Globus pallidus (tissue), 1 donor: ENCODE data around the gene BIN1.
"Not testable (repeated sequence)": the region's sequence is repeated elsewhere in the genome, so short reads cannot be mapped to it uniquely, and the experiment has no call there.

Experiments used
- DNase-seq: peaks from one replicate; pipeline ENCODE4 v3.0.0-alpha.2; 2015; ENCODE audit warnings: low spot score

The BIN1 gene

GRCh38 chr2:127046579-127046978 is 60.4 kb downstream of the BIN1 start:
- no peak for DNase-seq

- DNase-seq: no peak
Observed at GRCh38 chr2:127045792-127046501, 61.0 kb downstream of the BIN1 start.

DNA sequence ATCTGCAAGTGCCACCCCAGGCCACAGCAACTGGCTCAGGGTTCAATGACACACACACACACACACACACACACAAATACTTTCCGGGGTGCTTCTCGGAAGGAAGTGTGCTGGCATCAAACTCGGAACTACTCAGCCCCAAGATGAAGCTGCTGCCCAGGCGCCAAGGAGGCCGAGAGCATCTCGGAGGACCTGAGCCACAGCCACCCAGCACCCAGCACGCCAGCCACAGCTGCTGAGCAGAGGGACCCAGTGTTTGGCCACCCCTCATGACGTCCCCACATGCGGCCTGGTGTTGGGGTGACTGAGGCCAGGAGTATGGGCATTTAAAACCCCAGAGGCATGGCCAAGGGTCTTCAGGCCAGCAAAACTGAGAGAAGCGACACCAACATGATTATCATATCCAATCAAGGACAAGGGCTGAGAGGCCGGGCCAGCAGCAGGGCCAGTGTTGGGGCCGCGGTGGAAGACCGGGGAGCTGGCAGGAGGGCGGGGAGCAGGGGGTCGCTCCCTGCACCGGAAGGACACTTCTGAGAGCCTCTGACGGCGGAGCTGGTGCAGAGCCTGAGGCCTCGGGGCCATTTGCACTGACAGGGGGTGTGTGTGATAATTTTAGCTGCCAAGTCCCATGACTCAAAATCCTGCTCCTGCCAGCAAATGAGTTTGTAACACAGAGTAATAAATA is 61.8 kb downstream of the BIN1 start:
- DNase-seq: no peak

GRCh38 chr2:127044165-127044718 is 62.7 kb downstream of the BIN1 start:
- DNase-seq: no peak

DNA sequence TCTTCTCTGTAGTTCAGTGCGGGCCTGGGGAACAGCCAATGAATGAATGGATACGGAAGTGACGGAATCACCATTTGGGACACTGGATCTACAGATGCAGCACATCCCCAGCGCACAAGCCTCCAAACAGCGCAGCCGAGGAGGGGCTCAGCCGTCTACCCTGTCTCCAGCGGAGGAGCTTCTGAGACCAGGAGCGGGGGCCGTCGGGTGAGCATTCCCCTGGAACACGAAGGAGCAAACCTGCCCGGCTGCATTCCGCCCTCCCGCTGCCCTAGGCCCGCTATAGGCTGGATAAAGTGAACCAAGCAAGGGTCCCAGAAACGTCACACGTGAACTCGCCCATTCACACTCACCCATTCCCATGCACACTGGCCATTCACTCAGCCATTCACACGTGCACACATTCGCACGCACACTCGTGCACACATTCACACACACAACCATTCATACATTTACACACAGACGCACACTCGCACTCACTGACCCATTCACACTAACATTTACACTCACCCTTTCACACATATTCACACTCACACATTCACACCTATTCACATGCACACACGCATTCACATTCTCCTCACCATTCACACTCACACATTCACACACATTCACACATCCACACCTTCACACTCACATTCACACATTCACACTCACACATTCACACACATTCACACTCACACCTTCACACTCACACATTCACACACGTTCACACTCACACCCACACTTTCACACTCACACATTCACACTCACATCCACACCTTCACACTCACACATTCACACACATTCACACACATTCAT is 63.4 kb downstream of the BIN1 start:
- DNase-seq: no peak

DNA sequence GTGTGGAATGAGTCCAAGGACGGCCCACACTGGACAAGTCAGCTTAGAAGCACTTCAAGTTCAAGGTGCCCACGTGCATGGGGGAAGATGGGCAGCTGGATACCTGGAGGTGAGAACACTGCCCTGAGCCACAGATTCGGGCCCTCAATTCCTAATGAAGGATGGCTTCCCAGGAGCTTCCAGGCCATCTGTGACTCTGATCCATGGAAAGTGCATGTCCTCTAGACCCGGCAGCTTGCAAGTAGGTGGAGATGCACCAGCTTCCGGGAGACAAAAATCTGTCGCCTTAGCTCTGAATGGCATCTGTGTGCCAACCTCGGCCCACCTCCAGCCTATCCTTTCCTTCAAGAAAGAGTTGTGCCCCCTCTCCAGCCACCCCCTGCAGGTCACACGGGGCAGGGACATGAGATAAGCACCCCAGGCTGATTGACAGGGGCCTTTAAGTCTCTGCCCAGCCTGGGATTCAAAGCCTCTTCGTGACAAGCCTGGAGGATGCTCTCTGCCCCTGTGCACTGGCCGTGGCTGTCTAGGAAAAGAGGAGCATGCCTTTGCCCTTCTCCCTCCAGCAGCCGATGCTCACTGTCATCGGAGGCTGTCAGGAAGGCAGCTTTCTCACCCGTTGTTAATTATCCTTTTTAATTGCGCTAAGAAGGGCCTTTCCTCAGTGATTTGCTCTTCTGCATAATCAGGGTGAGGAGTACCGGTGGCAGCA is 65.5 kb downstream of the BIN1 start:
- DNase-seq: no peak

DNA sequence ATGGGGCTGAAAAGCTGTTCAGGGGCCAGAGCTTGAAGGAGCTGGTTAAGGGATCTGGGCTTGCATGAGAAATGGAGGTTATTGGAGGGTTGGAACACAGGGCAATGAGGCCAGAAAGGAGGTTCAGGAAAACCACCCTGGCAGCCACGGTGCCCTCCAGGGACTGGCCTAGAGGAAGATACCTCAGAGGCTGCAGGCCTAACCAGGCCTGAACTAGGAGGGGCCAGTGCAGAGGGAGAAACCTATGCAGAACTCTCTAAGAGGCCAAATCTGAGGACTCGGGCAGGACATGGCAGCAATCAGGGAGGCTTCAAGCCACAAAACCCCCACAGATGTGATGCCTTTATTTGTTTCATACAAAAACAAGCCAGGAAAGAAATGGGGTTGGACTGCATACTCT is 66.8 kb downstream of the BIN1 start:
- no peak for DNase-seq

DNA sequence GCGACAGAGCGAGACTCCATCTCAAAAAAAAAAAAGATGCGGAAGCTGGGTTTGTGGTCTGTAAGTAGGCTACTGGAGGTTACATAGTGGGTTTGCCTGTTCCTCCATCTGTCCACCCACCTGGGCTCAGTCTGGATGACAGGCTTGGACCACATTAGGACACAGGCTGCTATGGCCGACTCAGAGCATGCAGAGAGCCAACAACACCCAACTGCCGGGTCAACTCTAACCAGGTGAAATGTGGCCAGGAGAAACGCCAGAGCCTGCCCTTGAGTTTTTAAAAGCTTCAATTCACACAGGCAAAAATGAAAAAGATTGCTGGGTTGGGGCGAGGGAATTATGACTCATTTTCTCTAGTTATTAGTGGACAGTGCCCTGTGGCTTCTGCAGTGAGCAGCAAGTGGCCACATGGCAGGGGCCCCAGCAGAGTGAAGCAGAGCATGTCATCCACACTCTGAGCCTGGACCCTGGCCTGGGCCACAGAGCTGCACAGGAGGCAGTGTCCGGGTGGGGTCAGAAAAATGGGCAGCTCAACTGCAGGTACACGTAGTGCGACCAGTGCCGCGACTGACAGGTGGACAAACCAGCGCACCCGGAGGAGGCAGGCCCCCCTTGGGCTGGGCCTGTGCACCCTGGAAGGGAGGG is 67.4 kb downstream of the BIN1 start:
- no peak for DNase-seq

DNA sequence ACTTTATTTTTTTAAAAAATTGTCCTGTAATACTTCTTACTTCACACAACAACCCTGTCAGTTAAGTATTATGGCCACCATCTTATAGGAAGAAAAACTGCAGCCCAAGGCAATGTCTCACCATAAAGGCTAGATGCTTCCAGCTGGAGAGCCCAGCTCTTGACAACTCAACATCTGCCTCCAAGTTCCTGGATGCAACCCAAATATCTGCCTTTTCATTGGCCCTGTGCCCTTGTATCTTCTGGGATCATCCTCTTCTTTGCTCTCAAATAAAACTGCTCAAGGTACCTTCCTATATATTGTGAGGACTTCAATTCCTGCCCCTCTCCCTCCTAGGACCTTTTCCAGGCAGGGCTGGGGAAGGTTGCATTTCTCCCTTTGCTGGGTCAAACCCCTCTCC is 69.5 kb downstream of the BIN1 start:
- DNase-seq: no peak

- no peak for DNase-seq
Observed at GRCh38 chr2:127034883-127035611, 71.9 kb downstream of the BIN1 start.

DNA sequence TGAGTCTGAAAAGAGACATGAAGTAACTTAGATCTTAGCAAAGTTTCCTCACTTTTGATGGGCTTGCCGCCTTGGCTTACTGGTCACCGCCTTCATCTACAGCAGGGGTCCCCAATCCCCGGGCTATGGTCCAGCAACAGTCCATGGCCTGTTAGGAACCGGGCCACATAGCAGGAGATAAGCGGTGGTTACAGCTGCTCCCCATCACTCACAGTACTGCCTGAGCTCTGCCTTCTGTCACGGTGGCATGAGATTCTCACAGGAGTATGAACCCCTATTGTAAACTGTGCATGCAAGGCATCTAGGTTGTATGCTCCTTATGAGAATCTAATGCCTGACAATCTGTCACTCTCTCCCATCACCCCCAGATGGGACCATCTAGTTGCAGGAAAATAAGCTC is 72.9 kb downstream of the BIN1 start:
- no peak for DNase-seq

DNA sequence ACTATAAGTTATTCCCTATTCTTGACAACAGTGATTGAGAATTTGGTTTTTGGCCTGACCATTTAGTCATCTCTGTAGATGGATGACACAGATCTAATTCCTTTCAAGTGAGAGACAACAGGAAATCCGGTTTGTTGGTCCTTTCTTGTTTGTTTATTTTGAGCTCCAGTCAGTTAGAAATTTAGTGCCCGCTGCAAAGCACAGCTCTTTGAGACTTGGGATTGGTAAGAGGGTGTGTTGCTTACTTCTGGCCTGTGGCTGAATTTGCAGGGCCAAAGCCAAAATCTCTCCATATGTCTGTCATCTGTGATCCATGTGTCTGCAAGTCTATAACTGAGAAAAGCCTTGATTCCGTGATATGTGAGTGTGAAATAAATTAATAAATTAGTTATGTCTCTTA is 74.3 kb downstream of the BIN1 start:
- DNase-seq: no peak

DNA sequence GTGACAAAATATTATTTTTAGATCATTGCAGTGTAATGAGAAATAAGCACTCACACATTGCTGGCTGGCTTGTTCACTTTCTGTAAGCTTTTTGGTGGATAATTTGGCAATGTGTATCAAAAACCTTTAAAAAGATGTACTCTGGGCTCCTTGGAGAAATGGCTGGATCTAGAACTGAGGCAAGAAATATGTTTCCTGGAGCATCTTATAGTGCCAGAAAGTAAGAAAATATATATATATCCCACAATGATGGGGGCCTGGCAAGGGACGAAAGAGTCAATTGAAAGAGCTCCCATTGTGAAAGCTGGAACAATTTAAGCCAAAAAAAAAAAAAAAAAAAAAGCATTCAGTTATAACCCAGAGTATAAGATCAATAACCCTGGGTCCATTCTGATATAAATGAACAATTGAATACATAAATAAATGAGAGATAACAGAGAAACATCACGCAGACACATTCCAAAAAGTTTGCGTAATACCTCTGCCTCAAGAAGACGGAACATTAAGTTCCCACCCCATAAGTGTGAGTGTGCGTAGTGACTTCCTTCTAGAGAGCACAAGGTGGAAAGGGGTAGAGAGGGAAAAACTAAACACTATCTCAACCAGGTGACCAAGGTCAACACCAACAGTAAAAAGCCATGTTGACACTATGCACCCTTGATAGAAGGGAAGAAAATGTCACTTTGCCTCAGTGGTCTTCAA is 77.5 kb downstream of the BIN1 start:
- no peak for DNase-seq

DNA sequence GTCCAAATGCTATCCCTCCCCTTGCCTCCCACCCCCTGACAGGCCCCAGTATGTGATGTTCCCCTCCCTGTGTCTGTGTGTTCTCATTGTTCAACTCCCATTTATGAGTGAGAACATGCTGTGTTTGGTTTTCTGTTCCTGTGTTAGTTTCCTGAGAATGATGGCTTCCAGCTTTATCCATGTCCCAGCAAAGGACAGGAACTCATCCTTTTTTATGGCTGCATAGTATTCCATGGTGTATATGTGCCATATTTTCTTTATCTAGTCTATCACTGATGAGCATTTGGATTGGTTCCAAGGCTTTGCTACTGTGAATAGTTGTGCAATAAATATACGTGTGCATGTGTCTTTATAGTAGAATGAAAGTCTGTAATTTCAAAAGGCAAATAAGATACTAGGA is 78.2 kb downstream of the BIN1 start:
- not testable (repeated sequence) for DNase-seq

GRCh38 chr2:127027715-127028114 is 79.2 kb downstream of the BIN1 start:
- no peak for DNase-seq

- DNase-seq: peak; percentile 85
Observed at GRCh38 chr2:127025359-127026166, 81.4 kb downstream of the BIN1 start.

- peak; percentile 44 for DNase-seq
Observed at GRCh38 chr2:127024769-127025358, 82.1 kb downstream of the BIN1 start.

DNA sequence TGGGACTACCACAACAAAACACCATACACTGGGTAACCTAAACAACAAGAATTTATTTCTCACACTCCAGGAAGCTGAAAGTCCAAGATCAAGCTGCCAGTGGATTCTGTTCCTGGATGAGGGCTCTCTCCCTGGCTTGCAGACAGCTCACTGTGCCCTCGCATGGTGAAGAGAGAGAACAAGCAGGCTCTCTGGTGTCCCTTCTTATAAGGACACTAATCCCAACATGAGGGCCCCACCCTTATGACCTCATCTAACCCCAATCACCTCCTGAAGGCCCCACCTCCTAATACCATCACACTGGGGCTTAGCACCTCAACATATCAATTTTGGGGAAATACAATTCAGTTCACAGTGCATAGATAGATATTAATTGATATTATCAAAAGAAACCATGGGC is 83.5 kb downstream of the BIN1 start:
- no peak for DNase-seq

DNA sequence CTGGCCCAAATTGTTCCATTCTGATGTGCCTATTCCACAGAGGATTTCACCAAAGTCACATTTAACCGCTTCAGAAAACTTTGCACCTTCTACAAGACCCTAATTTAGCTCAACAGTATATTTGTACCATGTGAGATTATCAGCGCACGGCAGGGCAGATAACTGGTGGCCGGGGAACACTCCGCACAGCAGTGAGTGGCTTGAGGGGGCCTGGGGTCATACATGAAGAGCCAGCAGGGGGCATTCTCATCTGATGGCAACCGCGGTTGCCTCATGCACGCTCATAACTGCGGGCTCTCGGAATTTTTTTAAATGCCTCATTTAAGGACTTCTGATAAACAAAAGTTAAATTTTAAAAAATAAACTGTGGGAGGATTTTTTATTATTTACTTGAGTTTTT is 84.1 kb downstream of the BIN1 start:
- no peak for DNase-seq
